UCSD-AML1 (cell line): ENCODE measurements around the gene CETP.
"Not testable (repeated sequence)": the region's sequence is repeated elsewhere in the genome, so short reads cannot be mapped to it uniquely, and the experiment has no call there.

ENCODE experiments used
- DNase-seq: peaks from one replicate; lab custom pipeline; 2025; ENCODE audit not compliant: unreplicated experiment; lab: John Stamatoyannopoulos, UW

The CETP gene

DNA sequence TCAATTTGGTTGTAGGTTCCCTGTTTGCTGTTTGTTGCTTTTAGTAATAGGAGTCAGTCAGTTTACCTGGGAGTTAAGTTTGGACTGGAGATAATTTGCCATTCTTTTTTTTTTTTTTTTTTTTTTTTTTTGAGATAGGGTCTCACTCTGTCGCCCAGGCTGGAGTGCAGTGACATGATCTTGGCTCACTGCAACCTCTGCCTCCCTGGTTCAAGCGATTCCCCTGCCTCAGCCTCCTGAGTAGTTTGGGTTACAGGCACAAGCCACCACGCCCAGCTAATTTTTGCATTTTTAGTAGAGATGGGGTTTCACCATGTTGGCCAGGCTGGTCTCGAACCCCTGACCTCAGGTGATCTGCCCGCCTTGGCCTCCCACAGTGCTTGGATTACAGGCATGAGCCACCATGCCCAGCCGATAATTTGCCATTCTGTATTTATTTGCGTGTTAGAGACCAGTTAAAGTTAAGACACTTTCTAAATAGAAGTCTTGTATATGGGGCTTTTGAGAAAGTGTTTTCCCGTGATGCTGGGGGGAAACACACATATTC, 27.1 kb upstream of the CETP start:
- not testable (repeated sequence) for DNase-seq

DNA sequence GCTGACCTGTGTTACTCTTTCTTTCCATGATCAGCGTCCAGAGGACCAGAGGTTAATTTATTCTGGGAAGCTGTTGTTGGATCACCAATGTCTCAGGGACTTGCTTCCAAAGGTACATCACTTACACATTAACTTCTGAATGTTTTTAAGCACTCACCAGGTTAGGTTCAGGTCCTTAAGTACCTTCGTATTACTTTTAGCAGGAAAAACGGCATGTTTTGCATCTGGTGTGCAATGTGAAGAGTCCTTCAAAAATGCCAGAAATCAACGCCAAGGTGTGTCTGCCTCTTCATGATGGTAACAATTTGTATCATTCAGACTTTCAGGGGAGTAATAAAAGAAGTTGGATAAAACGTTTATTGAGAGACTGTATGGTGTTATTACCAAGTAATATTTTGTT, 26.5 kb upstream of the CETP start:
- no peak for DNase-seq

DNA sequence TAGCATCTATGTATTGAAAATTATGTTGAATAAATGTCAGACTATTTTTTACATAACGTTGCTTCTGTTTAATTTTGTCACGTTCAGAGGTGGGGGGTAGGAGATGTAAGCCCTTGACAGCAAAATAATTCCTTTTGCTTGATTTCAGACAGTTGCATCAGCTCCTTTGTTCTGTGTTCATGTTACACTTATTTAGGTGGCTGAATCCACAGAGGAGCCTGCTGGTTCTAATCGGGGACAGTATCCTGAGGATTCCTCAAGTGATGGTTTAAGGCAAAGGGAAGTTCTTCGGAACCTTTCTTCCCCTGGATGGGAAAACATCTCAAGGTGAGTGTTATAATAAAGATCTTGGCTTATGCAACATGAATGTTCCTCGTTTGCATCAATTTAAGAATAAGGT, 25.3 kb upstream of the CETP start:
- no peak for DNase-seq

DNA sequence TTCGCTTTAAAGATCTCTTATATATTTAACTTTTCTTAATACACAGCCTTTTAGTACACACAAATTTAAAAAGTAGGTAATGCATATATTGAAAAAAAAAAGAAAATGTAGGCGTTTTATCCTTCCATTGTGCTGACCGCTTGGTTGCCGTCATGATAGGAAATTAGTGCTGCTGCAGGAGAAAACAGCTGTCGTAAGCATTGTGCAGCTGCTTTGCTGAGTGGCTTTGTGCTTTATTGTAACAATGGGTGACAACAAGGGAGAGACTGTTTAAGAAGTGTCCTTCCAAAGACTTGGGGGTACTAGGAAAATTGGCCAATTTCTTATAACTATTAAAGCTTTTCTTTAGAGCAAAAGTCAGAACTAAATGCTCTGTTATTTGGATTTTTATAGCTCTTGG, 24.8 kb upstream of the CETP start:
- no peak for DNase-seq

DNA sequence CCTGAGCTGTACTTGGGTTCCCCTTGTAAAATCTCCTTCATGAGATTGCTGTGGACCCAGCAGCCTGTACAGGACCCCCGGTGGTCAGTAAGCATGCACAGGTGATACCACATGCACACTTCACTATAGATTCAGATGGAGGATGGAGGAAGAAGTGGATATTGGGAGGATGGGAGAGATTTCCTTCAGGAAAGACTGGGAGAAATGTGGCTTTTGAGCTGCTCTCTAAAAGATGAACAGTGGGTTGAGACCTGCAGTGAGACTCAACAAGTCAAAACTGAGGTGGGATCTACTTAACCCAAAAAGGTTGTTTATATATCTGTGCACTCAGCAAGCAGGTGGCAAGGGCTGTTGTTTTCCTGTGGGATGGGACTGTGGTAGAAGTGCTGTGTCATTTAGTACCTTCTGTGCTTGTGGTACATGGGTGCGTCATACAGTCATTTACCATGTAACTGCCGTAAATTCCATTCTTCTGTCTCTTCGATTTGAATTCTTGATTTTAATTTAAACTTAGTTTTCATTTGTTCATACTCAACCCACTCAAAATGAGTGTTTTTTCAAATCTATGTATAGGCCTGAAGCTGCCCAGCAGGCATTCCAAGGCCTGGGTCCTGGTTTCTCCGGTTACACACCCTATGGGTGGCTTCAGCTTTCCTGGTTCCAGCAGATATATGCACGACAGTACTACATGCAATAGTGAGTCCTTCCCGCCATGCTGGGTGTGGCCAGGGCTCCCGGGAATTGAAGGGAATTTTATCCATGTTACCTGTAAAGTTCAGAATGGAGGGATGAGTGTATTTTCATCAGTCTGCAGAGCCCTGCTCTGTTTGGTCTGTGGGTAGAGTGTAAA, 22.9 kb upstream of the CETP start:
- no peak for DNase-seq

DNA sequence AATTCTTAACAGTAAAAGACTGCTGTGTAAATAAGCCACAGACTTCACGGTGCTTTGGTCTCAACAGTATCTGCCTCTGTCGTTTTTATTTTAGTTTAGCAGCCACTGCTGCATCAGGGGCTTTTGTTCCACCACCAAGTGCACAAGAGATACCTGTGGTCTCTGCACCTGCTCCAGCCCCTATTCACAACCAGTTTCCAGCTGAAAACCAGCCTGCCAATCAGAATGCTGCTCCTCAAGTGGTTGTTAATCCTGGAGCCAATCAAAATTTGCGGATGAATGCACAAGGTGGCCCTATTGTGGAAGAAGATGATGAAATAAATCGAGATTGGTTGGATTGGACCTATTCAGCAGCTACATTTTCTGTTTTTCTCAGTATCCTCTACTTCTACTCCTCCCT, 21.9 kb upstream of the CETP start:
- no peak for DNase-seq

DNA sequence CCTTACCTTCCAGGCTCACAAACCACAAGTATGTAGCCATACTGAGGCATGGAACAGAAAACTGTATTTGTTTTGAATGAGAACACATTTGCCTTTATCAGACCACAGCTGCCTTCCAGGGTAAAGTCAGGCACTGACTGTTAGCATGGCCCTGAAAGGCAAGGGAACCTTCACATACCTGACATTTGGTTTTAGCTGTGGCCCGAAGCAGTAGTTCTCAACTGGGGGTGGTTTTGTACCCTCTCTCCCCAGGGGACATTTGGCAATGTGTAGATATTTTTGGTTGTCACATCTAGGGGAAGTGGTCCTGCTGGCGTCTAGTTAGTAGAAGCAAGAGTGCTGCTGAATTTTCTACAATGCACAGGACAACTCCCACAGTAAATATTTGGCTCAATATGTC, 20.7 kb upstream of the CETP start:
- no peak for DNase-seq

DNA sequence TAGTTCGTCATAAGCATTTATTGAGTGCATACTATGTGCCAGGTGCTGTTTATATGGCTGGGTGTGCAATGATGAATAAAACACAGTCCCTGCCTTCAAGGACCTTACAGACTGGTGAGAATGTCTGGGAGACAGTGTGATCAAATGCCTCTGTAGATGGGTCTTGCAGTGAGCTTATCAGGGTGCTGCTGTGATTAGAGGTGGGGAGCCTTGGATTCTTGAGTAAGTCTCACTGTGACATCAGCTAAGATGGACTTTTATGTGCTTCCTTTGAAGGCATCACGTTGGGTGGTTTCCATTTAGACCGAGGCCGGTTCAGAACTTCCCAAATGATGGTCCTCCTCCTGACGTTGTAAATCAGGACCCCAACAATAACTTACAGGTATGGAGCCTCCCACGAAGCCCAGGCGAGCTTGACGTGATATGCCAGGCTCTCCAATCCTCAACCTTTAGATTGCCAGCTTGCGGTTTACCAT, 19.9 kb upstream of the CETP start:
- no peak for DNase-seq

DNA sequence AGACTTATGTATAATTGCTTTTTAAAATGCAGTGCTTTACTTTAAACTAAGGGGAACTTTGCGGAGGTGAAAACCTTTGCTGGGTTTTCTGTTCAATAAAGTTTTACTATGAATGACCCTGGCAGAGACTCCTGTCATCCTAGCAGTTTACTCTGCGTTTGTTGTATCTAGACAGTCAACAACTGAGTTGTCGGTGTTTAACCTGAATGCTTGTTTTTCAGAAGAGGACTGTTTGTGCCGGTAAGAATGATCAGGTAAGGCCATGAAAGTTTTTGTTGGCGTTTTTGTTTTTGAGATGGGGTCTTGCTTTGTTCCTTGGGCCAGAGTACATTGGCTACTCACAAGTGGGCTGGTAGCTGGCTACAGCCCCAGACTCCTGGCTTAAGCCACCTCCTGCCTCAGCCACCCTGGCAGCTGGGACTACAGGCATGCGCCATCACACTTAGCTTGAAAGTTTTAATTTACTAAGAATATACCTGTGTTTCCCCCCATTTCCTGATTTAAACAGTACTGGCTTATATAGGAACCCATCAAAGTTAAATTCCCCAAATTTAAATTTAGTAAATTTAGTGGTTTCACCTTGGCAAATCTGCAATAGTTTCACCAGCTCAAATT, 17.9 kb upstream of the CETP start:
- DNase-seq, result no peak

DNA sequence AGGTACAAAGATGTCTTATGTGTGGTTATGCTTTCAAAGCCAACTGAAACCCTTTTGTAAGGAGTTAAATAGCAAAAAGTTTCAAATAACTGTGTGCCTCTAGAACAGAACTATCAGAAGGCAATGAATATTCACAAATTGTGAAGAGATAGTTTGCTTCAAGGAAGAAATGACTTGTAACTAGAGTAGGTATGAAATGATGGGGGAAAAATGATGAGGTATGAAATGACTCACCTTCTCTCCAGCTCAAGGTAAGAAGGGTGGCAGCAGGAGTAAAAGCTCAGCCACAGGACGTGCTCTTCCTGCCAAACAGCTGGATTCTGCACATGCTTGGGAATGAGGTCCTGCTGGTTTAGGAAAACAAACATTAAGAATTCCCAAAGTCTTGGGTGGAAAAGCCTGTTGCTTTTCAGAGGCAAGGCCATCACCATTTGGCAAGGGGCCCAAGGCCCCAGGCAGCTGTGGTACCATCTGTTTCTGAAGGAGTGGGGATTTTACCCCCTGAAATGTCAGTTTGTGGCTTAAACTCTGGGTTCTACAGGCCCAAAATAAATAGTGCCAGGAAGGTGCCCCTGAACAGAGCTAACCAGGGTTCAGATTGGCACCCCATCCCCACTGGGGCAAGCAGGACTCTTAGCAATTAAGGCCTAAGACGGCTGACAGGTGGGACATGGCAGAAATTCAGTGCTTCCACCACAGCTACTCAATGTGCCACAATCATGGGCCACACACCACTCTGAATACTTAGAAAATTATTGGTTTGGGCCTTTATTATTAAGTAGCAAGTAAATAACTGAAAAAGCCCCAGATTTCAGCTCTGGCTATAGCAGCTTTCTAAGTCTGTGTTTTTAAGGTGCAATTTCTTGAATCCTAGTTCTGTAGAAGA, 16.6 kb upstream of the CETP start:
- no peak for DNase-seq

DNA sequence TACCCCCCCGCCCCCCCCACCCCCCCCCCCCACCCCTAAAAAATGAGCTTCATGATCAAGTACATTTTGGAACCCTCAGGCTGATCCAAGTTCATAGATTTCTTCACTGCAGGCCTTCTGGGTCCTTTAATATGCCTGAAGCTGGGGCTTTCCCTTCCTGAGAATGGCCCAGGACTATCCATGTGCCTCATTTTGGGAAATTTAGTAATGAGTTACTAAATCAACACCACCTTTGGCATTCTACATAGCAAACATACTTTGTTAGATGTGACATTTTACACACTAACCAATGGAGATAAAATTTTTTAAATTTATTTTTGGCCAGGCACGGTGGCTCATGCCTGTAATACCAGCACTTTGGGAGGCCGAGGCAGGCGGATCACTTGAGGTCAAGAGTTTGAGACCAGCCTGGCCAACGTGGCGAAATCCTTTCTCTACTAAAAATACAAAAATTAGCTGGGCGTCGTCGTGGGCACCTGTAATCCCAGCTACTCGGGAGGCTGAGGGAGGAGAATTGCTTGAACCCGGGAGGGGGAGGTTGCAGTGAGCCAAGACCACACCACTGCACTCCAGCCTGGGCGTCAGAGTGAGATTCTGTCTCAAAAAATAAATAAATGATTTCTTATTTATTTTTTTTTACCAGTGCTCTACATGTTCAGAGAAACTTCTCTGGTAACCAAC, 15.8 kb upstream of the CETP start:
- DNase-seq, result no peak

DNA sequence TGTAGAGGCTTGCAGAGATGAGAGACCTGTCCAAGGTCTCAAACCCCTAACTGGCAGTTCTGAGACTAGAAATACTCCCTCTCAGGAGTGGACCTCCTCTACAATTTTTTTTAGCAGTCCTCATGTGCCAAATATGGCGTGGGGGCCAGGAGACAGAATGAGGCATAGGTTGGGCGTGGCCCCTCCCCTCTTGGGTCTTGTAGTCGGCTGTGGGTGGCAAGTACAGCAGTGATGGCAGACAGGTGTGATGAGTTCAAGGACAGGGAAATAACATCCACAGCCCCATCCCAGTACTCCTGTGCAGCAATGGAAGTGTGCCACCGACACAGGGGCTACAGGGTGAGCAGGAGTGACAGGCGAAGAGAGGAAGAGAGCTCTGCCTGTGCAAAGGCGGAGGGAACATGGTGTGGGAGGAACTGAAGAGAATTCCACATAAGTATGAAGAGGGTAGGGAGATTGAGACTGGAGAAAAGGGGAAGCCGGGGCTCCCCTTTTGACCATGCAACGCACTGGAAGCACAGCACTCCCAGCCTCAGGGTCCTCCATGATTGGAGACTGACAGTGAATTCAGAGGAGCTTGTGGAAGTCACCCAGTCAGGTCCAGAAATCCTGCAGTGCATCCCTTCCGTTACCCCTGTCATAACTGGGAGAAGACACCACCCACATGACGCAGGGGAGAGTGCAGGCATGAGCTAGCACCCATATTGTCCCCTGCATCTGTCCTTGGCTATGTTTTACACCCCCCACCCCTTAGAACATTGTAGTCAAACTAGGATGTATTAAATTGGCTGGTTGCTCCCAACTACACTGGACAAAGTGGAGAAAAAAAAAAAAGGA, 14.8 kb upstream of the CETP start:
- DNase-seq, result no peak

DNA sequence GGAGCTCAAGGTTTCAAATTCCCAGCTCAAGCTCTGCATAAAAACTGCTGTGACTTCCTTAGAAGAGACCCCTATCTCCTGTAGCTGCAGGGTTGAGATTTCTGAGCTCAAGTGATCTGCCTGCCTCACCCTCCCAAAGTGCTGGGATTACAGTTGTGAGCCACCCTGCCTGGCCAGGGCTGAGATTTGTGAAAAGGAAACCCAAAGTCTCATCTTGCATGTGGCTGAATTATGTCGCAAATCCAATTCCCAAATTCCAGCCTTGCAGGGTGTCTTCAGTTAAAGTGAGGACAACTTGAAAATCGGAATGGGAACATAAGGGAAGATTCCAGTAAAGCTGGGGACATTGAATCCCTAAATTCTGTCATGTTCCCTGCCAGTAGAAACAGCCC, 14.2 kb upstream of the CETP start:
- DNase-seq, result no peak

DNA sequence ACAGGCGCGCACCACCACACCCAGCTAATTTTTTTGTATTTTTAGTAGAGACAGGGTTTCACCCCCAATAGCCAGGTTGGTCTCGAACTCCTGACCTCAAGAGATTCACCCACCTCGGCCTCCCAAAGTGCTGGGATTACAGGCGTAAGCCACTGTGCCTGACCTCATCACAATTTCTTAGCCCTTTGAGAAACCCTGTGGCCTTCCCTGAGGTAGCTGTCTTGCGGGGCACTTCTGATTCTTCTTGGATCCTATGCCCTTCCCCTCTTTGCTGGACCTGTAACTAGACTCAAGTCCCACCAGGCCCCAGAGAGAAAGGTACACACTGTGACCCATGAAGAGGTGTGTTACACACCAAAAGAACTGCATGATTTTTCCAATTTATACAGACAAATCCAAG, 13.5 kb upstream of the CETP start:
- DNase-seq, result no peak

DNA sequence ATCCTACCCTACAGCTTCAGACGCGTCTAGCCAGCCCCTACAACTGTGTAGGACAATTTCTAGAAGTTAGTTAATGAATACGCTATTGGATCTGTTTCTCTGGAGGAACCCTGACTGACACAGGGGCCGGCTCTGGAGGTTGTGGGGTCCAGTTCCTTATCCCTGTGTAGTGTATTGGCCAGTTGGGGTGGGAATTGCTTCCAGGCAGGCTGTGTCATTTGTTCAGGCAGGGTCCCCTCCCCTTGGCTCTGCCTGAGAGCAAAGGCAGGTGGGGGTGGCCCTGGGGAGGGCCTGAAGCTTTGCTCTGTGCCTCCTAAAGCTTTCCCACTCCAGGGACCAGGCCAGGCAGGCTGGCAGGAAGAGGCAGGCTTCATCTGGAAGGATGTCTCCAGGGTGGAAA, 11.7 kb upstream of the CETP start:
- DNase-seq, result no peak

DNA sequence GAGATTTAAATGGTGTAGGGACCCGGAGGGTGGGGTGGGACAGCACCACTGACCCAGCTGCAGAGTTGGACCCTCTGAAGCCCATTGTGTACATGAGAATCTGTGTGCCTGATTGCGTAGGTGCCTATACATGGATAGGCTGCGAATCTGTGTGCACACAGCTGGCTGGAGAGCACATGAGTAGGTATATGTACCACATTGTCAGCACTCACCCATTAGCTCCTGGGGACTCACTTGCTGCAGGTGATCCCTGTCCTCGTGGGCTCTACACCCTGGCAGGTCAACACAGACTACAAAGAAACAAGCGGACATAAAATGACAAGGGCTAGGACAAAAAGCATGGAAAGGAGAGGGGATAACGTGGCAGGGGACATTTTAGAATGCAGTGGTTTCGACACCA, 11.3 kb upstream of the CETP start:
- no peak for DNase-seq

DNA sequence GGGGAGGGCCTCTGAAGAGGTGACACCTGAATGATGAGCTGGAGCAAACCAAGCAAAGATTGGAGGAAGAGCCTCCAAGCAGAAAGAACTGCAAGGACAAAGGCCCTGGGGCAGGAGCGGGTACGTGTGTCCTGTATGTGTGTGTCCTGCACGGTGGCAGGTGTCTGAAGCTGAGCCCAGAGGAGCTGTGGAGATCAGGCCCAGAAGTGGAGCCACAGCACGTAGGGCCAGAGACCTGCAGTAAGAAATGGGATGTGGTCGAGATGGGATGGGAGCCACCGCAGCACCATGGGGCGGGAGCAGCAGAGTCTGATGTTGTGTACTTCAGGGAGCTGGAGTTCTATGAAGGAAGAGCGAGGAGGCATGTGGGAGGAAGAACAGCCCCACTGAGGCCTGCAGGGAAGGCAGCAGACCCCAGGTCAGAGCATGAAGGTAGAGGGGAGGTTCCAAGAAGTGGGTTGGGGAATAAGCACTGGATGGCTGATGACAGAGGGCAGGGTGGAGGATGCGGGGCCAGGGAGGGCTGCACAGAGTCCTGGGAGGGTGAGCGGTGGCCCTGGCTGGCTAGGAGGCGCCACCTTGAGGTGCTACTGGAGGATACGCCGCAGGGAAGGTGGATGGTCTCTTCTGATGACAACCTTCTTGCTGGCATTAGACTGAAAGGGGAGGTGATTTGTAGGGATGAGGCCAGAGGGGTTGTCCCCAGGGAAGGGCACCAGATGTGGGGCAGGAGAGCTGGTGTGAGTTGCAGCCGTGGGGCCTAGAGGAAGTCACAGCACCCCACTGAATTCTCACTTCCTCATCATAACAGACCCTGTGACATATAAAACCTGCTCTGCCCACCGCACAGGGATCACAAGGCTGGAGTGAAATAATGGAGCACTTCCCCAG, 10.6 kb upstream of the CETP start:
- peak; percentile 55 for DNase-seq

DNA sequence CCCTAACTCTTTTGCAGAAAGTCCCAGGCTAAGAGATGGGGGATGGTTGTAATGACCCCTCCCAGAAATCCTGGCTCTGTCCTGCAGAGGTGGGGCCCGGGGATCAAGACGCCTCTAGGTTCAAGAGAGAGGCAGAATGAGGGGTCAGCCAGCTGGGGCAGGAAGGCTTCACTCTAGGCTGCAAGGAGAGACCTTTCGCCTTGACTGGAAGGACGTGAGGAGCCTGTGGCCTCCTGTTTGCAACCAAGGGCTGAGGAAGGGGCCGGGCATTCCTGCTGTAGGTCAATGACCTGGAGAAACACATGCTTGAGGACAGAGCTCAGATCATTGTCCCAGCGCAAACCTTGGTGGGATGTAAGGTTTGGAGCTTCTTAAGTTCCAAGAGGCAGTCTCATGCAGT, 8.7 kb upstream of the CETP start:
- DNase-seq, result no peak

DNA sequence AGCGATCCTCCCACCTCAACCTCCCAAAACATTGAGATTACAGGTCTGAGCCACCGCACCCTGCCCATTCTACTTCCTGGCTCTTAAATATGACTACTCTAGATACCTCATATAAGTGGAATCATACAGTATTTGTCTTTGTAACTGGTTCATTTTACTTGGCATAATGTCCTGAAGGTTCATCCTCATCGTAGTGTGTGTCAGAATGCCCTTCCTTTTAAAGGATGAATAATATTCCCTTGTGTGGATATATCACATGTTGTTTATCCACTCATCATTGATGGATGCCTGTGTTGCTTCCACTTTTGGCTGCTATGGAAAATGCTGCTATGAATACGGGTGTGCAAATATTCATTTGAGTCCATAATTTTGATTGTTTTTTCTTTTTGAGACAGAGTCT, 5.7 kb upstream of the CETP start:
- DNase-seq, result no peak
